GM18511 (cell line): Measurements from ENCODE around the gene IRAK2.

Source experiments
- ATAC-seq: cut with Tn5 transposase; IDR thresholded peaks from one replicate; pipeline ENCODE4 v1.9.1; 2021; ENCODE audit warnings: mild to moderate bottlenecking, moderate library complexity; ENCODE audit not compliant: unreplicated experiment

The IRAK2 gene

GRCh38 chr3:10188804-10189556 is 24.3 kb downstream of the IRAK2 start:
- ATAC-seq: no peak

- no peak for ATAC-seq
Observed at GRCh38 chr3:10189557-10190354, 25.0 kb downstream of the IRAK2 start.

- peak; percentile 53 for ATAC-seq
Observed at GRCh38 chr3:10192953-10193691, 28.4 kb downstream of the IRAK2 start.

GRCh38 chr3:10193692-10194327 is 29.1 kb downstream of the IRAK2 start:
- ATAC-seq: no peak

DNA sequence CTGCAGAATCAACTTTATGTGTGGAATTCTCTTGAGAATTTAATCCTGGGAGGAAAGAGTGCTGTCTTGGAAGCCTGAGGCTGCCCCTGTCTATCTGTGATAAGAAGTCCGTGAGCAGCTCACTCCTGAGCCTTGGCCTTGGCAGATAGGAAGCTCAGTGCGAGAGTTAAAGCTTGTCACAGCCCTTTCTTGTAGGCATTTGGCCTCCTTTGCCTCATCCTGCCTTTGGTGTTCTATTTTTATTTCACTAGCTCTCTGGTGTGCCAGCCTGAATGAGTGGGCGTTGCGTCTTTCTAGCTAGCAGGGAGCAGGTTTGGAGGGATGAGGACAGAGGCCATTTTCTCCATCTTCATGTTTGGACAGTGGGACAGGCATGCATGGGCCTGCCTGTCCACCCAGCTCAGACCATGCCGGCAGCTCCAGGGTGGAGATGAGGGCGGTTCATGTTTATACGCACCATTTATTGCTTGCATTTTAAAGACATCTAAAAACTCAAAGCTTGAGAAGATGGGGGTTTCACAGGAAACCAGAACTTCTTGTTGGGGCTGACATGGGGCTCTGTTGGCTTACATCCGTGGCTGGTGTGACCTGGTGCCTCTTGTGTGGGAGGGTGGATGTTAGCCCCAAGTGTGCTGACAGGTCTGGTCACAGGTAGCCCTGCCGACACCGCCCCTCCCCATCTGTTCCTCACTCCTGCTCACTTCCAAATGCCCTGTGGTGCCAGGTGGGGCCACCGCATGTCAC is 29.8 kb downstream of the IRAK2 start:
- ATAC-seq: peak; percentile 26

DNA sequence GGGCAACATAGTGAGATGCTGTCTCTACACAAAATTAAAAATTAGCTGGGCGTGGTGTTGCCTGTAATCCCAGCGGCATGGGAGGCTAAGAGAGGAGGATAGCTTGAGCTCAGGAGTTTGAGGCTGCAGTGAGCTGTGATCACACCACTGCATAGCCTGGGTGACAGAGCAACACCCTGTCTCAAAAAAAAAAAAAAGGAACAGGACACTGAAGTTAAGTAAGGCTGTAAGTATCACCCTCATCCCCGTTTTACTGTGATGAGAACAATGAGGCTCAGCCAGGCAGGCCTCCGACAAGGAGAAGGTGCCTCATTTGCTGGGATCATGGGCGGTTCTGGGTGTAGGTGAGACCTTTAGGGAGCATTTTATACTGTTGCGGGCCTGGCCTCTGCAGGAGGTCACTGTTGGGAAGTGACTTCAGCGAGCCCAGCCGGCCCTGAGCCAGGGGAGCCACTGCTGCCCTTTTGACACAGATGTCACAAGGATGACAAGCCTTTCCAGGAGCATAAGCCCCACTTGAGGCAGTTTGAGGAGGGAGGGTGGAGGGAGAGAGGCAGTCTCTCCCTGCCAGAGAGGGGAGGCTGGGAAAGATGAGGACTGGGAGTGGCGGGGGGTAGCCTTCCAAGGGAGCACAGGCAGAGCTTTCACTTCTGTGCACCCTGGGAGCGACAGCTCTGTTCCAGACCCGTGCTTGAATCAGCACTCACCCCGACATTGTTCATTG is 30.8 kb downstream of the IRAK2 start:
- no peak for ATAC-seq

- no peak for ATAC-seq
Observed at GRCh38 chr3:10196389-10197052, 31.8 kb downstream of the IRAK2 start.

DNA sequence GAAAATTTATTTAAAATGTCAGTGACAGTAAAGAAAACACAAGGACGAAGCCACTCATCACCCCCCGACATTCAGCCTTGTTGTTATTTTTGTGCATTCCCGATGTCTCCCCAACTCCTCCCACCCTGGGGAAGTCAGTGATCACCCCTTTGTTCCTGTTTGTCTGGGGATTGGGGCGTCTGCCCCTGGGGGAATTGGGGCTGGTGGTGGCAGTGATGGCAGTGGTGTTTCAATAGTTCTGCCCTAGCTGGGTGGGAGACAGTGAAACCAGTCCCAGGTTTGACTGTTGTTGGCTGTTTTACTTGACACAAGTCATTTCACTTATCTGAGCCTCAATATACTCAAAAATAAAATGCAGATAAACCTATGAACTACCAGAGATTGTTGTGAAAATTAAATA is 33.5 kb downstream of the IRAK2 start:
- no peak for ATAC-seq

GRCh38 chr3:10198761-10199649 is 34.3 kb downstream of the IRAK2 start:
- ATAC-seq: peak; percentile 84

DNA sequence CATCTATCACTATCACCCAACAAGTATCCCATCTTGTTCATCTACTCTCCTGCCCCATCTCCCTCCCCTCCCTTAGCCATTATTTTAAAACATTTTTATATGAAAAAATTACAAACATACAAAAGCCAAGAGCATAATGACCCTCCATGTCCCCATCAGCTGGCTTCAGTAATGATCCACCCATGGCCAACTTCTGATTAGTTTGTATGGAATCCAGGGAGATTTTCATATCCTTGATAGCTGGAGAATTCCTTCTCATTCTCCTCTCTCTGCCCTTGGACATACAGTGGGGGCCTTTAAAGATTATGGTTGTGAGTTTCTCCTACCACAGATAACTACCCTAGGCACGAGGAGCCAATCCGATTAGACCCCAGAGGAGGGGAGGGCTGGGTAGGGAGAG is 40.2 kb downstream of the IRAK2 start:
- no peak for ATAC-seq

DNA sequence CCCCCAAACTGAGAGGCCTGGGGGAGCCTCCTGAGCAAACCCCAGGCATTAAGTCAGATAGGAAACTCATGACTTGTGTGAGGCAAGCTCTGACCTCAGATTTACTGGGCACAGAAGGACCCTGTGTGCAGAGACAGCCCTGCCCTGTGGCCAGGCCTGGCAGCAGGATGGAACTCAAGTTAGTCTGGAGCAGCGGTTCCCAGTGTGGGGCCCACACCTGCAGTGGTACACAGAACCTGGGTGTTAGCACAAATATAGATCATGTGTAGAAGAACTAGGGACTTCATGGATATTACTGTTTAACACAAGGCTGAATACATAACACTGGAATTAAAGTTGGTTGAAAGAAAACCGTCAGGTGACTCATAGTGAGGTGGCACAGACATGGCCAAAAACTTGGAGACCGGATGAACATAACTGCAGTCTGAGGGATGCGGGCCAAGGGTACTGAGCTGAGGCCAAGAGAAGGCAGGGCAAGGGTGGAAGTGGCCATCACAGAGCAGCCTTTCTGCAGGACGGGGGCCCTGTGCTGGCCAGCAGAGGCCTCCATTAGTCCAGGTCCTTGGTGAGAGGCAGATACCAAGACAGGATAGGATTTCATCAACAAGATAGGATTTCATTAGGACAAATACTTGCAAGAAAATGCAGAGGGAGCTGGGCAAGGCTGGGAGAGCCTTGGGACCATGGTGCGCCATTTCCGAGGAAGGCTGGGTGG is 40.9 kb downstream of the IRAK2 start:
- no peak for ATAC-seq

DNA sequence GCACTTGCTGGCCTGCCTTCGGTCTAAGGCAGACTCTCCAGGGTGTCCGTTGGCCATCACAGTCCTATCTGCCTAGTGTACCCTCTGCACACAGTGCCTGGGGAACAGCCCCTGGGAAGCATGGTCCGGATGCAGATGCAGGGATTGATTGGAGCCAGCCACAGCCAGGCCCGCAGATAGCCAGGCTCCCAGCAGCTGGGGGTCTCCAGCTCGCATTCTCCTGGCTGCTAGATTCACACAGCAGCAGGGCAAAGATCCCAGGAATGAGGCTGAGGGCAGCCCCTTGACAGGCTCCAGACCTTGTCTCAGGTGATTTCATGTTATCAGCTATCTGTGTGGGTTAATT is 41.4 kb downstream of the IRAK2 start:
- ATAC-seq: no peak

DNA sequence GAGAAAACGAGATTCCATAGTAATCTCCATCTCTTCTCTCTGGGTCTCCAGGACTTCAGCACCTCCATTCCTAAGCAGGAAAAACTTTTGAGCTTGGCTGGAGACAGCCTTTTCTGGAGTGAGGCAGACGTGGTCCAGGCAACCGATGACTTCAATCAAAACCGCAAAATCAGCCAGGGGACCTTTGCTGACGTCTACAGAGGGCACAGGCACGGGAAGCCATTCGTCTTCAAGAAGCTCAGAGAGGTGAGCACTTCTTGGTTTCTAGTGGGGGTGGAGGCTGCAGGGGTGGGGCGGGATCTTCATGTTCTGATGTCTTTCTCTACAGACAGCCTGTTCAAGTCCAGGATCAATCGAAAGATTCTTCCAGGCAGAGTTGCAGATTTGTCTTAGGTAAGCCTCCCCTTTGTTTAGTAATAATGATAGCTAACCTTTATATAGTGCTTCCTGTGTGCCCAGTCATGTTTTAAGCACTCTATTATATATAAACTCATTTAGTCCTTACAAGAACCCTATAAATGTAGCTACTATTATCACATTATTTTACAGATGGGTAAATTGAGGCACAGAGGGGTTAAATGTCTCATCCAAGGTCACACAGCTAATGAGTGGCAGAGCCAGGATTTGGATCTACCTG is 48.6 kb downstream of the IRAK2 start:
- ATAC-seq: no peak

- no peak for ATAC-seq
Observed at GRCh38 chr3:10215578-10216368, 51.1 kb downstream of the IRAK2 start.

GRCh38 chr3:10217359-10217758 is 52.6 kb downstream of the IRAK2 start:
- ATAC-seq: no peak

GRCh38 chr3:10219737-10220136 is 55.0 kb downstream of the IRAK2 start:
- no peak for ATAC-seq
